ENCODE measurements around the gene CCDC102B.
"Not testable (repeated sequence)": the region's sequence is repeated elsewhere in the genome, so short reads cannot be mapped to it uniquely, and the experiment has no call there.

Gene CCDC102B

GRCh38 chr18:68983126-68983525, 185.2 kb downstream of the CCDC102B start:
- no peak for DNase-seq

GRCh38 chr18:68984342-68984741, 186.5 kb downstream of the CCDC102B start:
- DNase-seq, result no peak

GRCh38 chr18:68985172-68985820, 187.4 kb downstream of the CCDC102B start:
- DNase-seq, result no peak

- no peak for DNase-seq
Measured at GRCh38 chr18:68991286-68991685, 193.4 kb downstream of the CCDC102B start.

GRCh38 chr18:68992719-68993482, 195.0 kb downstream of the CCDC102B start:
- no peak for DNase-seq

GRCh38 chr18:68995675-68996074, 197.8 kb downstream of the CCDC102B start:
- no peak for DNase-seq

GRCh38 chr18:68997845-68998244, 200.0 kb downstream of the CCDC102B start:
- no peak for DNase-seq

GRCh38 chr18:69000366-69000765, 202.5 kb downstream of the CCDC102B start:
- DNase-seq, result no peak

- no peak for DNase-seq
Measured at GRCh38 chr18:69002233-69002632, 204.4 kb downstream of the CCDC102B start.

GRCh38 chr18:69006212-69006611, 208.3 kb downstream of the CCDC102B start:
- not testable (repeated sequence) for DNase-seq

GRCh38 chr18:69008538-69008937, 210.7 kb downstream of the CCDC102B start:
- no peak for DNase-seq

GRCh38 chr18:69021211-69021805, 223.4 kb downstream of the CCDC102B start:
- no peak for DNase-seq

GRCh38 chr18:69022426-69022825, 224.5 kb downstream of the CCDC102B start:
- peak; percentile 1 for DNase-seq

GRCh38 chr18:69031571-69031970, 233.7 kb downstream of the CCDC102B start:
- DNase-seq, result no peak

GRCh38 chr18:69032009-69032408, 234.1 kb downstream of the CCDC102B start:
- no peak for DNase-seq

GRCh38 chr18:69035756-69036155, 237.9 kb downstream of the CCDC102B start:
- DNase-seq, result no peak

- no peak for DNase-seq
Measured at GRCh38 chr18:69044215-69044614, 246.3 kb downstream of the CCDC102B start.

GRCh38 chr18:69064063-69064462, 266.2 kb downstream of the CCDC102B start:
- no peak for DNase-seq

- DNase-seq, result no peak
Measured at GRCh38 chr18:69067048-69067447, 269.2 kb downstream of the CCDC102B start.

- no peak for DNase-seq
Measured at GRCh38 chr18:69071680-69072079, 273.8 kb downstream of the CCDC102B start.

- DNase-seq, result no peak
Measured at GRCh38 chr18:69081846-69082245, 284.0 kb downstream of the CCDC102B start.

- no peak for DNase-seq
Measured at GRCh38 chr18:69082499-69082898, 284.6 kb downstream of the CCDC102B start.

GRCh38 chr18:69085951-69086350, 288.1 kb downstream of the CCDC102B start:
- DNase-seq, result no peak

- no peak for DNase-seq
Measured at GRCh38 chr18:69088973-69089372, 291.1 kb downstream of the CCDC102B start.
